Right atrium auricular region (tissue), 2 donors: ENCODE data around the gene ITPKB. TPM values are rescaled to one million over a fixed set of nuclear protein-coding genes. Genes with fewer than 3 reads are reported as not detected.

Experiments
- DNase-seq: peaks from one replicate; pipeline ENCODE4 v3.0.0-alpha.2; 2019; ENCODE audit warnings: low spot score
- H3K27ac ChIP-seq, 2 donors: fragments of 200-600 bp; sonication (generic); 1 replicate in 1 of 2; 2 replicates in 1 of 2; pipeline ENCODE4 v1.5.1; 2016 to 2019
- H3K27me3 ChIP-seq, 2 donors: fragments of 200-600 bp; sonication (generic); one replicate each; pipeline versions ENCODE4 v1.5.1 to v1.6.0; 2017 to 2019
- H3K36me3 ChIP-seq: fragments of 200-600 bp; sonication (generic); one replicate; pipeline ENCODE4 v1.5.1; 2016
- H3K4me1 ChIP-seq, 2 donors: fragments of 200-600 bp; sonication (generic); one replicate each; pipeline versions ENCODE4 v1.5.1 to v1.6.0; 2017 to 2019
- H3K4me3 ChIP-seq, 2 donors: fragments of 200-600 bp; sonication (generic); 1 replicate in 1 of 2; 2 replicates in 1 of 2; pipeline ENCODE4 v1.5.1; 2017 to 2019; ENCODE audit warnings: mild to moderate bottlenecking in 1 of 2, moderate library complexity in 1 of 2
- H3K9me3 ChIP-seq, 2 donors: fragments of 200-600 bp; sonication (generic); one replicate each; pipeline ENCODE4 v1.5.1; 2019
- CTCF ChIP-seq, 2 donors: fragments of 200-600 bp; sonication (generic); IDR thresholded peaks; one replicate each; pipeline ENCODE4 v1.5.1; 2019; ENCODE audit warnings: antibody characterized with exemption in 2 of 2
- total RNA-seq, 2 donors: library from RNA; depleted of rRNA; stranded (reverse); fragments of >200 nt; gene quantifications; one replicate each; pipeline ENCODE4 v1.1.0, GENCODE V29; 2016

Gene ITPKB
- total RNA-seq, 2 donors from 2014 or later: 10.8 to 11.0 TPM

- no peak for DNase-seq
- peaks cover 0 to 19% of the 10 kb centered on the region in 2 donors for H3K4me1 ChIP-seq
- TF ChIP-seq CTCF (IDR thresholded peaks at IDR 0.05): no peak
- no peaks in the 10 kb centered on the region for H3K36me3 ChIP-seq
- H3K9me3 ChIP-seq: no peaks in the 10 kb centered on the region
- no peak overlapping the region for H3K4me3 ChIP-seq
- no peak overlapping the region for H3K27ac ChIP-seq
- no peaks in the 10 kb centered on the region for H3K27me3 ChIP-seq
Measured at GRCh38 chr1:226629896-226630550, 109.1 kb downstream of the ITPKB start.

- Histone ChIP-seq H3K4me3 (no peak overlapping the region), H3K4me1 (peaks cover 0 to 14% of the 10 kb centered on the region in 2 donors), H3K27me3 (no peaks in the 10 kb centered on the region), H3K36me3 (no peaks in the 10 kb centered on the region), H3K27ac (no peak overlapping the region), H3K9me3 (no peaks in the 10 kb centered on the region)
- TF ChIP-seq CTCF (IDR thresholded peaks at IDR 0.05): no peak
- no peak for DNase-seq
Measured at GRCh38 chr1:226629210-226629895, 109.7 kb downstream of the ITPKB start.

- H3K36me3 ChIP-seq: no peaks in the 10 kb centered on the region
- no peak for TF ChIP-seq CTCF (IDR thresholded peaks at IDR 0.05)
- peaks cover 0 to 9% of the 10 kb centered on the region in 2 donors for H3K4me1 ChIP-seq
- H3K27me3 ChIP-seq: no peaks in the 10 kb centered on the region
- DNase-seq: no peak
- H3K27ac ChIP-seq: no peak overlapping the region
- H3K4me3 ChIP-seq: no peak overlapping the region
- H3K9me3 ChIP-seq: no peaks in the 10 kb centered on the region
Measured at GRCh38 chr1:226628612-226629155, 110.4 kb downstream of the ITPKB start.

DNA sequence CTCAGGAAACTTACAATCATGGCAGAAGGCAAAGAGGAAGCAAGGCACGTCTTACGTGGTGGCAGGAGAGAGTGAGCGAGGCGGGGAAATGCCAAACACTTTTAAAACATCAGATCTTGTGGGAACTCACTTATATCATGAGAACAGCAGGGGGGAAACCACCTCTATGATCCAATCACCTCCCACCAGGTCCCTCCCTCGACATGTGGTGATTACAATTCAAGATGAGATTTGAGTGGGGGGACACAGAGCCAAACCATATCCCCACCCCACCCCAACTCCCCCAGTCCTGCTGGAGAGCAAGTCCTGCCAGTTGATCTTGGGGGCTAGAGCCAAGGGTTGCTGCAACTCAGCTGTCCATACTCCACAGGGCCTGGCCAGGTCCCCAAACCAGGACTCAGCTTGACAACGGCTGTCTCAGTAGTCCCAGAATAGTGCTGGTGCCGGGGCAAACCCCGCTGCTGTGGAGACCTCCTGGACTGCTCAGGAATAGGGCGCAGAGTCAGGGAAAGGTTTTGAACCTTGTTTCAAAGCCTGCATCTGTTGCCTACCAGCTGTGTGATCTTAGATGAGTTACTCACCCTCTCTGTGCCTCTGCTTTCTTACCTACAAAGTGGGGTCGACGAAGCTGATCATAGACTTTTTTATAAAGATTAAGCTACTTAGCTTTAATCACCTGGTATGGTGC lies 111.0 kb downstream of the ITPKB start:
- Histone ChIP-seq H3K36me3 (no peaks in the 10 kb centered on the region), H3K27me3 (no peaks in the 10 kb centered on the region), H3K9me3 (no peaks in the 10 kb centered on the region), H3K4me1 (peaks cover 0 to 9% of the 10 kb centered on the region in 2 donors), H3K27ac (no peak overlapping the region), H3K4me3 (no peak overlapping the region)
- no peak for TF ChIP-seq CTCF (IDR thresholded peaks at IDR 0.05)
- DNase-seq: no peak

DNA sequence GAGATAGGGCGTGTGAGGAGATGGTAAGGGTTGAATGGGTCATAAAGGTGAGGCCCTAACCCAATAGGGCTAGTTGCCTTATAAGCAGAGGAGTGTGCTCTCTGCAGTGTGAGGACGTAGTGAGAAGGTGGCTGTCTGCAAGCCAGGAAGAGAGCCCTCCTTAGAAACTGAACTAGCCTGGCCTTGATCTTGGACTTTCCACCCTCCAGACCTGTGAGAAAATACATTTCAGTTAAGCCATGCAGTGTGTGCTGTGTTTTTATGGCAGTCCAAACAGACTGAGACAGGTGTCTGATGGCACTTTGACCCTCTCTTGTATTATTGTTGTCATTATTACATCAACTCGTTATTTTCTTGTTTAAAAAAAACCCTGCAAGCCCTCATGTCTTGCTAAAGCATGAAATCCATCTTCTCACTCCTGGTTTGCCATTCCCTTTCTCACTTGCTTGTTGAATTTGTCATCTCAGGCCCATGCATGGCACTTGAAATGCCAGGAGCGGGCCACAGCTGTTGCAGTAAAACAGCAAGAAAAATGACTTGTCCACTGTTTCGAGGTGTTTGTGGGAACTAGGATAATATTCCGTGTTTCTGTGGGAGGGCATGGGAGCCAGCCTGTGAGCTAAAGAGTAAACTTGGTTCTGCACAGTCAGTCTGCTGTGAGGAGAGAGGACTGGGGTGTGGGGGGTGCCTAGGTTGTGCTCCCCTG lies 111.9 kb downstream of the ITPKB start:
- TF ChIP-seq CTCF (IDR thresholded peaks at IDR 0.05): no peak
- DNase-seq: no peak
- H3K4me1 ChIP-seq: peaks cover 0 to 9% of the 10 kb centered on the region in 2 donors
- no peak overlapping the region for H3K27ac ChIP-seq
- H3K4me3 ChIP-seq: no peak overlapping the region
- H3K27me3 ChIP-seq: no peaks in the 10 kb centered on the region
- peaks cover 0 to 2% of the 10 kb centered on the region in 2 donors for H3K9me3 ChIP-seq
- H3K36me3 ChIP-seq: no peaks in the 10 kb centered on the region
